ENCODE measurements around the gene RASSF6.

- no peak for TF ChIP-seq CTCF (conservative IDR thresholded peaks at IDR 0.05)
- TF ChIP-seq ZFX (IDR thresholded peaks at IDR 0.05) = no peak
Measured at GRCh38 chr4:73615613-73616012, 4.6 kb downstream of the RASSF6 start.
